Loucy (cell line): ENCODE measurements around the gene KIAA0753.

Source experiments
- H2AFZ ChIP-seq: fragments of 200-600 bp; sonication (generic); 2 replicates; pipeline ENCODE4 v1.6.0; 2016; ENCODE audit warnings: antibody characterized with exemption, mild to moderate bottlenecking, low read length, moderate library complexity
- H3F3A ChIP-seq: fragments of 200-600 bp; 2 replicates; pipeline ENCODE4 v1.6.0; 2016; ENCODE audit warnings: antibody characterized with exemption, low read depth, mild to moderate bottlenecking
- H3K27me3 ChIP-seq: fragments of 200-600 bp; sonication (generic); 2 replicates; pipeline ENCODE4 v1.6.1; 2014; ENCODE audit warnings: low read length, mild to moderate bottlenecking; ENCODE audit not compliant: insufficient read depth, poor library complexity, severe bottlenecking
- H3K36me3 ChIP-seq: fragments of 200-600 bp; sonication (generic); 2 replicates; pipeline ENCODE4 v1.6.1; 2016; ENCODE audit warnings: low read length; ENCODE audit not compliant: insufficient read depth
- H3K4me1 ChIP-seq: fragments of 200-600 bp; sonication (generic); 2 replicates; pipeline ENCODE4 v1.5.1; 2014; ENCODE audit warnings: low read length, mild to moderate bottlenecking; ENCODE audit not compliant: insufficient read depth, poor library complexity, severe bottlenecking
- H3K4me2 ChIP-seq: fragments of 200-600 bp; sonication (generic); 2 replicates; pipeline ENCODE4 v1.6.0; 2014; ENCODE audit warnings: antibody characterized with exemption, low read length, low read depth, mild to moderate bottlenecking; ENCODE audit not compliant: poor library complexity, severe bottlenecking
- H3K4me3 ChIP-seq: fragments of 200-600 bp; sonication (generic); 2 replicates; pipeline ENCODE4 v1.5.1; 2014; ENCODE audit warnings: low read length, mild to moderate bottlenecking, mixed read lengths; ENCODE audit not compliant: poor library complexity, severe bottlenecking
- H3K79me2 ChIP-seq: fragments of 200-600 bp; sonication (generic); 2 replicates; pipeline ENCODE4 v1.6.1; 2014; ENCODE audit warnings: low read length; ENCODE audit not compliant: insufficient read depth
- H3K9ac ChIP-seq: fragments of 200-600 bp; sonication (generic); 2 replicates; pipeline ENCODE4 v1.6.0; 2014; ENCODE audit warnings: mild to moderate bottlenecking, low read depth, low read length, moderate library complexity; ENCODE audit not compliant: poor library complexity, severe bottlenecking
- H3K9me2 ChIP-seq: fragments of 200-600 bp; sonication (generic); replicated peaks from 2 replicates; pipeline ENCODE4 v1.6.1; 2016; ENCODE audit warnings: low read depth, low read length, mixed read lengths
- H3K9me3 ChIP-seq: fragments of 200-600 bp; sonication (generic); 2 replicates; pipeline ENCODE4 v1.6.1; 2014; ENCODE audit warnings: mild to moderate bottlenecking, antibody characterized with exemption, low read length, low read depth; ENCODE audit not compliant: insufficient read depth
- H4K20me1 ChIP-seq: fragments of 200-600 bp; sonication (generic); 2 replicates; pipeline ENCODE4 v1.6.0; 2014; ENCODE audit warnings: antibody characterized with exemption, low read length, mild to moderate bottlenecking; ENCODE audit not compliant: insufficient read depth, poor library complexity, severe bottlenecking
- CTCF ChIP-seq: fragments of 200-600 bp; sonication (generic); conservative IDR thresholded peaks from 2 replicates; pipeline ENCODE4 v1.5.1; 2014; ENCODE audit warnings: mild to moderate bottlenecking, antibody characterized with exemption, low read length
- EZH2phosphoT487 ChIP-seq: fragments of 200-600 bp; IDR thresholded peaks from 2 replicates; pipeline ENCODE4 v1.6.1; 2018; ENCODE audit warnings: antibody characterized with exemption, mild to moderate bottlenecking, moderate library complexity, borderline replicate concordance

KIAA0753 gene

GRCh38 chr17:6633263-6633662 lies 7.2 kb downstream of the KIAA0753 start:
- H3K79me2 ChIP-seq, result 0 out of 2 replicates have a peak, but pooled peaks cover 1% of the 10 kb centered on the region
- H3K4me1 ChIP-seq, result no peaks in the 10 kb centered on the region
- H3K36me3 ChIP-seq, result peaks cover 18% of the 10 kb centered on the region; the same call in 1 of the 2 replicates
- no peaks in the 10 kb centered on the region for H3K9me3 ChIP-seq
- no peaks in the 10 kb centered on the region for H4K20me1 ChIP-seq
- no peak overlapping the region for H3K4me2 ChIP-seq
- no peaks in the 10 kb centered on the region for H3K9me2 ChIP-seq
- no peak overlapping the region for H3K9ac ChIP-seq
- no peak overlapping the region for H3K4me3 ChIP-seq
- TF ChIP-seq EZH2phosphoT487 (no peak), CTCF (no peak)
- H2AFZ ChIP-seq, result no peak overlapping the region
- H3F3A ChIP-seq, result no peaks in the 10 kb centered on the region
- H3K27me3 ChIP-seq, result no peaks in the 10 kb centered on the region

GRCh38 chr17:6632530-6632929 lies 8.0 kb downstream of the KIAA0753 start:
- H3K4me2 ChIP-seq, result no peak overlapping the region
- H3K79me2 ChIP-seq, result no peaks in the 10 kb centered on the region
- no peaks in the 10 kb centered on the region for H4K20me1 ChIP-seq
- H3K4me1 ChIP-seq, result no peaks in the 10 kb centered on the region
- no peak overlapping the region for H3K4me3 ChIP-seq
- H3K9me3 ChIP-seq, result no peaks in the 10 kb centered on the region
- no peaks in the 10 kb centered on the region for H3K9me2 ChIP-seq
- H3K9ac ChIP-seq, result no peak overlapping the region
- TF ChIP-seq EZH2phosphoT487 (no peak), CTCF (no peak)
- peaks cover 25% of the 10 kb centered on the region; the same call in 1 of the 2 replicates for H3K36me3 ChIP-seq
- H2AFZ ChIP-seq, result no peak overlapping the region
- H3F3A ChIP-seq, result no peaks in the 10 kb centered on the region
- no peaks in the 10 kb centered on the region for H3K27me3 ChIP-seq

- Histone ChIP-seq H3K27me3 (no peaks in the 10 kb centered on the region), H3K9me2 (no peaks in the 10 kb centered on the region), H3K79me2 (no peaks in the 10 kb centered on the region), H3K9ac (no peak overlapping the region), H3K4me3 (no peak overlapping the region), H3F3A (no peaks in the 10 kb centered on the region), H3K9me3 (no peaks in the 10 kb centered on the region), H3K36me3 (peaks cover 27% of the 10 kb centered on the region; the same call in 1 of the 2 replicates), H3K4me1 (no peaks in the 10 kb centered on the region), H3K4me2 (no peak overlapping the region), H4K20me1 (peaks cover 3% of the 10 kb centered on the region), H2AFZ (no peak overlapping the region)
- TF ChIP-seq EZH2phosphoT487, result no peak
- TF ChIP-seq CTCF, result no peak
Measured at GRCh38 chr17:6630390-6630789, 10.1 kb downstream of the KIAA0753 start.
